Small intestine (tissue), 7 donors: ENCODE data around the gene SLC5A5. TPM values are rescaled to one million over a fixed set of nuclear protein-coding genes. Genes with fewer than 3 reads are reported as not detected.

Source experiments
- DNase-seq, 2 donors: peaks; one replicate each; pipeline versions ENCODE4 v3.0.0 to v3.0.0-alpha.2; 2013
- FAIRE-seq: peaks from 2 replicates; lab custom pipeline; 2012; peaks lifted over from hg19 to GRCh38; lab: Jason Lieb, UNC
- H3K27ac ChIP-seq, 3 donors: one replicate each; pipeline ENCODE4 v1.5.1; 2013; ENCODE audit warnings: low read length in 2 of 3, mild to moderate bottlenecking in 2 of 3, control low read depth in 1 of 3, inconsistent platforms in 1 of 3, low read depth in 1 of 3, moderate library complexity in 1 of 3
- H3K27me3 ChIP-seq, 3 donors: one replicate each; pipeline ENCODE4 v1.6.1; 2013; ENCODE audit warnings: low read length in 3 of 3, inconsistent platforms in 1 of 3; ENCODE audit not compliant: control insufficient read depth in 3 of 3, insufficient read depth in 3 of 3
- H3K36me3 ChIP-seq, 3 donors: one replicate each; pipeline ENCODE4 v1.6.1; 2013; ENCODE audit warnings: low read length in 3 of 3, inconsistent platforms in 1 of 3, low read depth in 1 of 3, mild to moderate bottlenecking in 1 of 3, moderate library complexity in 1 of 3; ENCODE audit not compliant: control insufficient read depth in 3 of 3, insufficient read depth in 2 of 3
- H3K4me1 ChIP-seq, 3 donors: one replicate each; pipeline ENCODE4 v1.6.1; 2013; ENCODE audit warnings: low read length in 2 of 3, inconsistent platforms in 1 of 3, low read depth in 1 of 3, mild to moderate bottlenecking in 1 of 3, moderate library complexity in 1 of 3; ENCODE audit not compliant: control insufficient read depth in 3 of 3, insufficient read depth in 2 of 3
- H3K4me3 ChIP-seq, 3 donors: one replicate each; pipeline ENCODE4 v1.5.1; 2013; ENCODE audit warnings: low read length in 3 of 3, control low read depth in 1 of 3, inconsistent platforms in 1 of 3, low read depth in 1 of 3, mild to moderate bottlenecking in 1 of 3, moderate library complexity in 1 of 3
- H3K9me3 ChIP-seq, 2 donors: one replicate each; pipeline ENCODE4 v1.6.1; 2013; ENCODE audit warnings: low read depth in 1 of 2, low read length in 1 of 2; ENCODE audit not compliant: control insufficient read depth in 2 of 2, insufficient read depth in 1 of 2
- WGBS, 3 donors: extraction: QIAGEN DNeasy Blood & Tissue Kit; methylation state at CpG; one replicate each; pipeline ENCODE4 v1.1.7; 2013; 5-methylcytosine and 5-hydroxymethylcytosine counted together
- polyA plus RNA-seq, 4 donors: library from polyadenylated mRNA; stranded (reverse) in 3 of 4; unstranded in 1 of 4; fragments of 200-250 nt in 3 of 4; fragments of 120-200 nt in 1 of 4; gene quantifications; one replicate each; pipeline versions ENCODE4 v1.2.1 to v1.2.3, GENCODE V29; 2013
- donor health status: healthy with polysubstance abuse.
- donor health status: control.
- donor health status: control.
- donor health status: Bipolar disorder and iron deficiency.
- donor health status: healthy.

Gene SLC5A5
- polyA plus RNA-seq, 4 donors = 0.01 to 0.27 (median 0.01) TPM; not detected in 1

DNA sequence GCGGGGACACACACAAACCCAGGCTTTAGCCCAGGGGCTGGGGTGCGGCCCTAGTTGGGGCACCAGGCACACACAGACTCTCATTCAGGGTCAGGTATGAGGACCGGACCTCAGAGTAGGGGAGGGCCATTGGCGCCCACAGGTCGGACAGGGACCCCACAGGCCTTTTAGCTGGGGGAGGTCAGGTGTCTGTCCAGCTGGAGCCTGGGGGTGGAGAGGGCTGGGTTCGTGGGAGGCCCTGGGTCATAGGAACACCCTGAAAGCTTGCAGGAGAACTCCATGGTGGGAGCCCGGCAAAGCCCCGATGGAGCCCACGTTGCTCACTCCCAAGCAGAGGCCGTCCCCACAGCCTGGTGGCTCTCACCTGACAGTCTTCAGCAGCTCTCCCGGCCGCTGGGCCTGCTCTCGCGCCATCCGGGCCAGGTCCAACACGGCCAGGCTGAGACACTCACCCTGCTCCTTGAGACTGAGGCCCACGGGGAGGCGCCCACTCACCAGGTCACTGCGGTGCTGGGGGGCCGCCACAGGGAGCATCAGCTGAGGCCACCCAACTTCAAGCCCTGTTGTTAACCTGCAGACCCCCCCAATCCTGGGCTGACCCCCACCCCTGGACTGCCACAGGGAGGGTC lies 29.0 kb upstream of the SLC5A5 start:
- Histone ChIP-seq H3K4me3 (peak overlapping the region in 1 of 3 donors; percentile 25), H3K27me3 (peaks cover 0 to 23% (median 0%) of the 10 kb centered on the region in 3 donors), H3K4me1 (peaks cover 0 to 9% (median 0%) of the 10 kb centered on the region in 3 donors), H3K9me3 (no peaks in the 10 kb centered on the region), H3K27ac (no peak overlapping the region), H3K36me3 (peaks cover 0 to 29% (median 2%) of the 10 kb centered on the region in 3 donors)
- FAIRE-seq (no peak), DNase-seq (no peak)
- 61 to 75% (median 66%) methylated on average over 18 to 20 of the region's 20 CpGs for WGBS, 3 donors

DNA sequence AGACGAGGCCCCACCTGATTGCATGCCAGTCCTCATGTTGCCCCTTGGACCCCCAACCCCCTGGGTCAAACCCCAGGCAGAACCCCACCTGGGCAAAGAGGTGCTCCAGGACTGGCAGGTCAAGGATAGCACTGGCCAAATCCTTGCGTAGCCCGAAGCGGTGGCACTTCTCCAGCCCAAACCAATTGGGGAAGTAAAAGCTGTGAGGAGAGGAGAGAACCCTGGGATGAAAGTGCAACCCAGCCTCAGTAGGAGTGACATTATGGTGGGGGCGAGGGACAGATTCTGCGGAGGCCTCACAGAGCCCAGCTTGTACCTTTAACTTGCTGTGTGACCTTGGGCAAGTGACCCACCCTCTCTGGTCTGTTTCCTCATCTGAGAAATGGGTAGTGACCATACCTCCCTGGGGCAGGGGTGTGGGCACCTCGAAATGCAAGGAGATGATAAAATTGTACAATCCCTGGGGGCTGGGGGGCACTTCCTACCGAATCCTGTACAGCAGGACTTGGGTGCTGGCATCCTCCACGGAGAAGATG lies 28.4 kb upstream of the SLC5A5 start:
- Histone ChIP-seq H3K27me3 (peaks cover 0 to 23% (median 0%) of the 10 kb centered on the region in 3 donors), H3K4me3 (no peak overlapping the region), H3K9me3 (no peaks in the 10 kb centered on the region), H3K36me3 (peaks cover 0 to 25% (median 0%) of the 10 kb centered on the region in 3 donors), H3K4me1 (peaks cover 0 to 13% (median 0%) of the 10 kb centered on the region in 3 donors), H3K27ac (no peak overlapping the region)
- WGBS, 3 donors = 77 to 91% (median 78%) methylated on average over 8 to 9 of the region's 9 CpGs
- FAIRE-seq (no peak), DNase-seq (no peak)

DNA sequence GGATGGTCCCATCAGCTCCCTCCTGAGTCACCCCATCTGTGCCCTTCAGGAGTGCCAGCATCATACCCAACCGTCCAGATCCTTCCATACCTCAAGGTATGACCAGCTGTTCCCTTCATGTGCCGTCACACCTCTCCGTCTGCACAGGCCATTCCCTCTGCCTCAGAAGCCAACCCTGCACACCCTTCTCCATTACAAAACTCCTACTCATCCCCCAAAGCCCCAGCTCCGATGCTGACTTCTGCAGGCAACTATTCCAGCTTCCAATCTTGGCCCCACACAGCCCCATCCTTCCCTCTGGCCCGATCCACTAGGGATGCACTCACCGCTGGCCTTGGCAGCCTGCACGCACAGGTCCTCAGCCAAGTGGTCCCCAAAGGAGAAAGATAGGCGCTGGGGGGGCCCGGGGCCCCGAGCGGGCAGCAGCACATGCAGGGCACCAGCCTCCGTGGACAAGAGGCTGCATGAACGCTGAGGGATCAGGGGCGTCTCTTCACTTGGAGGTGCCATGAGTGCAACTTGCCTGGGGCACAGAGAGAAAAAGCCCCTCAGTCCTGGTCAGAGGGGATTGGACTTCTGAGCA lies 27.7 kb upstream of the SLC5A5 start:
- FAIRE-seq (no peak), DNase-seq (no peak)
- Histone ChIP-seq H3K27ac (no peak overlapping the region), H3K27me3 (peaks cover 0 to 23% (median 0%) of the 10 kb centered on the region in 3 donors), H3K36me3 (peaks cover 0 to 23% (median 0%) of the 10 kb centered on the region in 3 donors), H3K9me3 (no peaks in the 10 kb centered on the region), H3K4me3 (no peak overlapping the region), H3K4me1 (peaks cover 0 to 13% (median 0%) of the 10 kb centered on the region in 3 donors)
- 82 to 84% (median 83%) methylated on average over 14 of the region's 14 CpGs for WGBS, 3 donors

DNA sequence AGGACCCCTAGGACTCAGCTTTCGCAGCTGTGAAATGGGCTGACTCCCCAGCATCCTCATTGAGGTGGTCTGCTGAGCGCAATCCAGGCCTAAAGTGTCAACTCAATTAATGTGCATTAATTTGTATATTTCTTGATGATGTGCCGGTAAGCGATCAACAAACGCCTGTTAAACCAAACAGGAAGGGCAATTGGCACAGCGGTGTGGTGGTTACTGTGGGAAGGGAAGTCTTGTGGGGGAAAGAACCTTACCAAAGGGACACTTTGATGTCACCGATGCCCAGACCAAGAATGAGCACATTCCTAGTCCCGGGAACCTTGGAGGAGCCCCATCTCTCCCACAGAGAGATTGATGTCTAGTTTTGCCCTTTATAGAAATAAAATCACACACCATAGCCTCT lies 25.6 kb upstream of the SLC5A5 start:
- 67 to 78% (median 69%) methylated on average over 8 of the region's 8 CpGs for WGBS, 3 donors
- H3K4me3 ChIP-seq = no peak overlapping the region
- DNase-seq = no peak
- peaks cover 0 to 13% (median 3%) of the 10 kb centered on the region in 3 donors for H3K4me1 ChIP-seq
- H3K36me3 ChIP-seq = peaks cover 0 to 8% (median 0%) of the 10 kb centered on the region in 3 donors
- no peak overlapping the region for H3K27ac ChIP-seq
- no peaks in the 10 kb centered on the region for H3K9me3 ChIP-seq
- H3K27me3 ChIP-seq = peaks cover 0 to 16% (median 0%) of the 10 kb centered on the region in 3 donors
- FAIRE-seq = no peak

DNA sequence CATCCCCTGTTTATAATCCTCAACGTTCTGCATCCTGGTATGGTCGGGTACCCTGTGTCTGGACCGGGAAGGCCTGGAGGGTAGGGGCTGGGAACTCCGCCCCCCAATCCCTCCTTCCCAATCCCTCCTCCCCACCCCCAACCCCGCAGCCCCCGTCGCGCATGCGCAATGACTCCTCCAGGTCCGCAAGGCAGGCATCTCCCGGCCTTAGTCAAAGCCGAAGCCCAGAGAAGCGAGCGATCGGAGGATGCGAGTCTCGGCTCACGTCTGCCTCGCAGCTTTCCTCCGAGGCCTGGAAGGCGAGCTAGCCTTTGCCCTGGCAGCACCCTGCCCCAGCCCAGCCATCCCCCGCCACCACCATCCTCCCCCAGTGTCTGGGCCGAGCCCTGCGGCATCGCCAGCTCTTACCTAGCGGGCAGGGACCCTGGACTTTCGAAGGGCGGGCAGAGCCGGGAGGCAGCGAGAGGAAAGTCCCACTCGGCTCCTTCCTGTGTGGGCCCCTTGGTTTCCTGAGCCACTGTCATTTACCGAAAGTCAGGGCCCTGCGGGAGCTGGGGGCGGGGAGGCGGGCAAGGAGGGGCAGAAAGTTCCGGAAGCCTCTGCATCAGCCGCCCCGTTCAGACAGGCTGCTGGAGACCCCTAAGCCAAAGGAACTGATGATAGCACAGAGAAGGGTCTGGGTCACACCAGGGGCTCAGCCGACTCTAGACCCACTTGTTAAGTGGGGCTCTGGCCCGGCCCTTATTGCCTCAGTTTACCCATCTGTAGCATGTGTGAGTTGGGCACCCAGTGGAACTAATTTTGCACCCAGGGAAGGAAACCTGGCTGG lies 24.0 kb upstream of the SLC5A5 start, which contains the start of gene JAK3:
Gene JAK3, minus strand, starts transcription at position 445 of the 829 bp plus-strand sequence. CDS start 3,565 bp downstream, outside the sequence.
- H3K4me3 ChIP-seq = peak within 1 kb of the TSS; percentile 37 to 60 (median 42)
- peaks cover 0 to 6% (median 0%) of the 10 kb centered on the region in 3 donors for H3K27me3 ChIP-seq
- no peaks in the 10 kb centered on the region for H3K9me3 ChIP-seq
- H3K36me3 ChIP-seq = peaks cover 0 to 5% (median 0%) of the 10 kb centered on the region in 3 donors
- FAIRE-seq (no peak), DNase-seq (peak; percentile 37 to 85)
- WGBS, 3 donors = 5 to 9% (median 9%) methylated on average over 38 to 40 of the region's 40 CpGs
- peaks cover 0 to 4% (median 3%) of the 10 kb centered on the region in 3 donors for H3K4me1 ChIP-seq
- H3K27ac ChIP-seq = peak within 1 kb of the TSS; percentile 61 to 89 (median 81)

DNA sequence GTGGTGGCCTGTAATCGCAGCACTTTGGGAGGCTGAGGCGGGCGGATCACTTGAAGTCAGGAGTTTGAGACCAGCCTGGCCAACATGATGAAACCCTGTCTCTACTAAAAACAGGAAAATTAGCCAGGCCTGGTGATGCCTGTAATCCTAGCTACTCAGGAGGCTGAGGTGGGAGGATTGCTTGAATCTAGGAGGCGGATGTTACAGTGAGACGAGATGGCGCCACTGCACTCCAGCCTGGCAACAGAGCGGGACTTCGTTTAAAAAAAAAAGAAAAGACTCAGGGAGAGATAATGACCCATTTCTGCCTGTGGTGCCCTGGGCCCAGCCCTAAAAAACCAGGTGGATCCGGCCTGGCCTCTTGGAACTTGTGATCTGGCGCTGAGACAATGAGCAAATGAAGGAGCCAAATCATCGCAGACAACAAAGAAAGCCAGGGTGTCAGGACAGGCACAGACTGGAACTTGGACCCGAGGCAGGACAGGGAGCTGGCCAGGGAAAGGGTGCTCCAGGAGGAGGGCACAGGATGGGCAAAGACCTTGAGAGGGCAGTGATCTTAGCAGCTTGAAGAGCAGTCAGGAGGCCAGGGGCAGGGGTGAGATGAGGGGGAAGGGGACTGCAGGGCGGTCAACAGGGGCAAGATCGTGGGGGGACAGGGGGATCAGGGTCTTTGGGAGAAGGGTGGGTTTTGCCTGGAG lies 23.0 kb upstream of the SLC5A5 start:
- no peaks in the 10 kb centered on the region for H3K36me3 ChIP-seq
- no peaks in the 10 kb centered on the region for H3K9me3 ChIP-seq
- peaks cover 0 to 4% (median 3%) of the 10 kb centered on the region in 3 donors for H3K4me1 ChIP-seq
- DNase-seq = no peak
- no peak overlapping the region for H3K4me3 ChIP-seq
- WGBS, 3 donors = 60 to 79% (median 71%) methylated on average over 14 of the region's 14 CpGs
- peaks cover 0 to 2% (median 0%) of the 10 kb centered on the region in 3 donors for H3K27me3 ChIP-seq
- FAIRE-seq = no peak
- peak overlapping the region in 1 of 3 donors; percentile 89 for H3K27ac ChIP-seq

DNA sequence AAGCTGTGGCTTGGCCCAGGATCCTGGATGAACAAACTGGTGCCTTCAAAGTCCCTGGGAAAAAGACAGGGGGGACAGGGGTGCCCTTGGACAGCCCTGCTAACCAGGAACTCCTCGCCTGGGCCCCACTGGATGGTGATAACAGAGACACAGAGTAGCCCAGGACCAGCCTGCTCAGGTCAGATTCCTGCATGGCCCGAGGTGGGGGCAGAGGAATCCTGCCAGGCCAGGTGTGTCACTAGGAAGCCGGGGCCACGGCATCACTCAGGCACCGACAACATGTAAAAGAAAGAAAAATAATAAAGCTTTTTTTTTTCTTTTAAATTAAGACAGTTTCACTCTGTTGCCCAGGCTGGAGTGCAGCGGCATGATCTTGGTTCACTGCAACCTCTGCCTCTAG lies 17.7 kb upstream of the SLC5A5 start:
- no peak for FAIRE-seq
- Histone ChIP-seq H3K27me3 (peaks cover 0 to 2% (median 0%) of the 10 kb centered on the region in 3 donors), H3K27ac (no peak overlapping the region), H3K36me3 (no peaks in the 10 kb centered on the region), H3K9me3 (no peaks in the 10 kb centered on the region), H3K4me3 (no peak overlapping the region), H3K4me1 (peaks cover 0 to 3% (median under 1%) of the 10 kb centered on the region in 3 donors)
- WGBS, 3 donors = 60 to 84% (median 68%) methylated on average over 6 of the region's 6 CpGs
- no peak for DNase-seq
